VCaP (cell line): ENCODE measurements around the gene CXXC5.

Experiments
- H3K27ac ChIP-seq: fragments of 450-650 bp; 2 replicates; pipeline ENCODE4 v1.5.1; 2017
- CTCF ChIP-seq: fragments of 450-650 bp; conservative IDR thresholded peaks from 2 replicates; pipeline ENCODE4 v1.5.1; 2017; ENCODE audit warnings: mild to moderate bottlenecking, moderate library complexity

The CXXC5 gene

GRCh38 chr5:139630855-139631254 lies 17.3 kb upstream of the CXXC5 start:
- TF ChIP-seq CTCF: no peak

GRCh38 chr5:139631520-139632165 lies 16.5 kb upstream of the CXXC5 start:
- no peak for TF ChIP-seq CTCF
- no peak overlapping the region; the same call in 1 of the 2 replicates for H3K27ac ChIP-seq

More at GRCh38 chr5:139630855-139631254, 17.3 kb upstream of the CXXC5 start:
- H3K27ac ChIP-seq: no peak overlapping the region

- H3K27ac ChIP-seq: no peak overlapping the region; the same call in 1 of the 2 replicates
- TF ChIP-seq CTCF: peak; percentile 96
These were observed 14.7 kb upstream of the CXXC5 start for GRCh38 chr5:139633295-139634027.

- no peak for TF ChIP-seq CTCF
- no peak overlapping the region; the same call in 1 of the 2 replicates for H3K27ac ChIP-seq
These were observed 14.2 kb upstream of the CXXC5 start for GRCh38 chr5:139634028-139634325.

- TF ChIP-seq CTCF: no peak
- H3K27ac ChIP-seq: no peak overlapping the region
These were observed 13.6 kb upstream of the CXXC5 start for GRCh38 chr5:139634541-139634940.

- no peak for TF ChIP-seq CTCF
- no peak overlapping the region for H3K27ac ChIP-seq
These were observed 13.0 kb upstream of the CXXC5 start for GRCh38 chr5:139635191-139635590.

- H3K27ac ChIP-seq: no peak overlapping the region
- TF ChIP-seq CTCF: peak; percentile 36
These were observed 12.4 kb upstream of the CXXC5 start for GRCh38 chr5:139635606-139636206.
